NCI-H187 treated with DMSO at 0.1 percent for 48 hours (cell line): ENCODE data around the gene OR2T11.
"Not testable (repeated sequence)": the region's sequence is repeated elsewhere in the genome, so short reads cannot be mapped to it uniquely, and the experiment has no call there.

ENCODE experiments used
- DNase-seq: peaks from one replicate; lab custom pipeline; 2025; lab: John Stamatoyannopoulos, UW

The OR2T11 gene

GRCh38 chr1:248634991-248635390 lies at the start of gene OR2T11:
Gene OR2T11 (minus strand): TSS chr1:248635091. CDS start chr1:248627128, 7,963 bp downstream.
- DNase-seq, result not testable (repeated sequence)

- no peak for DNase-seq
Observed at GRCh38 chr1:248681651-248682050, 46.8 kb upstream of the OR2T11 start.

- no peak for DNase-seq
Observed at GRCh38 chr1:248670003-248670402, 35.1 kb upstream of the OR2T11 start.

- not testable (repeated sequence) for DNase-seq
Observed at GRCh38 chr1:248663453-248664328, 28.8 kb upstream of the OR2T11 start.

- DNase-seq, result not testable (repeated sequence)
Observed at GRCh38 chr1:248656797-248657196, 21.9 kb upstream of the OR2T11 start.

GRCh38 chr1:248655354-248655753 lies 20.5 kb upstream of the OR2T11 start, which contains the start of gene OR2T27:
Gene OR2T27 (minus strand): TSS chr1:248655528. CDS start chr1:248650884, 4,644 bp downstream.
- not testable (repeated sequence) for DNase-seq

GRCh38 chr1:248648770-248649536 lies 14.1 kb upstream of the OR2T11 start:
- DNase-seq, result not testable (repeated sequence)

- not testable (repeated sequence) for DNase-seq
Observed at GRCh38 chr1:248645178-248645577, 10.3 kb upstream of the OR2T11 start, which contains the start of gene OR2T35. Gene OR2T35 (minus strand): TSS chr1:248645278. CDS start chr1:248639258, 6,020 bp downstream.

- DNase-seq, result not testable (repeated sequence)
Observed at GRCh38 chr1:248642971-248643651, 8.2 kb upstream of the OR2T11 start.

GRCh38 chr1:248641583-248641982 lies 6.7 kb upstream of the OR2T11 start:
- DNase-seq, result not testable (repeated sequence)

- not testable (repeated sequence) for DNase-seq
Observed at GRCh38 chr1:248640906-248641305, 6.0 kb upstream of the OR2T11 start.

GRCh38 chr1:248639652-248640051 lies 4.8 kb upstream of the OR2T11 start:
- not testable (repeated sequence) for DNase-seq

- DNase-seq, result not testable (repeated sequence)
Observed at GRCh38 chr1:248636612-248637011, 1.7 kb upstream of the OR2T11 start.

GRCh38 chr1:248631354-248632008 lies 3.4 kb downstream of the OR2T11 start:
- no peak for DNase-seq

- no peak for DNase-seq
Observed at GRCh38 chr1:248630551-248630950, 4.3 kb downstream of the OR2T11 start.

- DNase-seq, result no peak
Observed at GRCh38 chr1:248627971-248628844, 6.7 kb downstream of the OR2T11 start.

- DNase-seq, result no peak
Observed at GRCh38 chr1:248625971-248626370, 8.9 kb downstream of the OR2T11 start.

- no peak for DNase-seq
Observed at GRCh38 chr1:248625166-248625565, 9.7 kb downstream of the OR2T11 start.

GRCh38 chr1:248622570-248623001 lies 12.3 kb downstream of the OR2T11 start:
- DNase-seq, result no peak

- no peak for DNase-seq
Observed at GRCh38 chr1:248621770-248622169, 13.1 kb downstream of the OR2T11 start.
